ENCODE data around the gene HES5.

DNA sequence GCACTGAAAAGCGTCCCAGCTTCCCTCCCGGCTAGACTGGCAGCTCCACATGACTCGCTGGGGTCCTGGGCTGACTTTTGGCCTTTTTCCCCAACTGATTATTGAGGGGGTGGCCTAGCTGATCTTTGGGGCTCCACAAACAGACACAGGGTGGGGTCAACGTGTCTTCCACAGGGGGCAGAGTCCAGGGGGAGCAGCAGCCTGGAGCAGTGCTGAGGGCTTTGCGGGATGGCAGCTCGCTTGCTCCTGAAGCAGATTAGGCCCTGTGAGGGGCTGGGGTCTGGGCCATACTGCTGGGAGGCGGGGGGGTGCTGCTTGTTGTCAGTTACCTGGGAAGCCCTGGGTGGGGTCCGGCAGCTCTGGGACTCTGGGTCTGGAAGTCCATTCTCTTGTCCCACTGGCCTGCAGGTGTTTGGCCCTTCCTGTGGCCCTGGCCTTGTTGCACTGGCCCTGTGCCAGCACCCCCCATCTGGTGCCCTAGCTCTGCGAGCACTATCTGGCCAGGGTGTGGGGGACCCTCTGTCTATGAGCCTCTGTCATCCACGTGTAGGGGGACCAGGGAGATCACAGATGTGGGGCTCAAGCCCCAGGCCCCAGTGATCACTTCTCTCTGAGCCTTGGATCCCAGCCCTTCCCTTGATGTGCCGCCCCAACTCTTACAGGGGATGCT, 12.3 kb upstream of the HES5 start:
- TF ChIP-seq GATA2 (IDR thresholded peaks at IDR 0.05; ENCODE audit: low read depth, low read length) (no peak), GATA3 (IDR thresholded peaks at IDR 0.05; ENCODE audit: low read depth, low read length) (no peak)

All from SH-SY5Y (cell line).